ENCODE measurements around the gene CORO7.
A peak's percentile ranks its signal among the peaks of the same experiment; 100 is the strongest.

The CORO7 gene

DNA sequence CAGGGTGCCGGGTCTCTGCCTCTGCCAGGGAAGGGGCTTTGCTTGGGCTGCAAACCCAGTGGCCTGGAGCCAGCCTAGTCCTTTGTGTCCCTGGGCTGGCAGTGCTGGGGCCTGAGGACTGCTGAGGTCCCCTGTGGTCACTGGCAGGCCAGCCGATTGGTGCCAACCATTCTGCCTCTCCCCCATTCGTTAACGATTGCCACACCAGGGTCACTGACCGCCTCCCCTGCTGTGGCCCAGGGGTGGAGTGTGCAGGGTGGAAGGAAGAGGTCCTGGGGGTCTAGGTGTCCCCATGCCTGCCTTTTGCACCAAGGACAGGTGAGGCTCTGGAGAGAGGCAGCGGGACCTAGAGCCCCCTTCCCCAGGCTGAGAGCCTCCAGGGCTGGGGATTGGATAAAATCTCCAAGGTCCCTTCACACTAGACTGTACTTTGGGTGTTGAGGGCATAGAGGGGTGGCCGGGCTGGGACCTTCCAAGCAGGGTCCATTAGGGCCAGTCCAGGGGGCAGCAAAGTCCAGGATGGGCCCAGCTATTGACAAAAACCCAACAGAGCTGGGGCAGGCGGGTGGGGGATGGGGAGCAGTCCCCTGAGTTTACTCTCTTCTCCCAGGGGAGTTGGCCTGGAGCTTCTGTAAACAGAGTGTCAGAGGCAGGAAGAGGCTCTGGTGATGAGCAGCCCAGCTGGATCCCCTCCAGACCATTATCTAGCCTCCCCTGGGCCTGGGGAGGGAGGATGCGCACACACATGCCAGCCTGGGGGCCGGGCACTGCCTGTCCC lies 43.6 kb downstream of the CORO7 start:
- H3K9me3 ChIP-seq: no peaks in the 10 kb centered on the region
- H3K27me3 ChIP-seq: no peaks in the 10 kb centered on the region
- peaks cover 39% of the 10 kb centered on the region for H3K4me1 ChIP-seq
- H3K36me3 ChIP-seq: no peaks in the 10 kb centered on the region
- TF ChIP-seq, protein P1, sequence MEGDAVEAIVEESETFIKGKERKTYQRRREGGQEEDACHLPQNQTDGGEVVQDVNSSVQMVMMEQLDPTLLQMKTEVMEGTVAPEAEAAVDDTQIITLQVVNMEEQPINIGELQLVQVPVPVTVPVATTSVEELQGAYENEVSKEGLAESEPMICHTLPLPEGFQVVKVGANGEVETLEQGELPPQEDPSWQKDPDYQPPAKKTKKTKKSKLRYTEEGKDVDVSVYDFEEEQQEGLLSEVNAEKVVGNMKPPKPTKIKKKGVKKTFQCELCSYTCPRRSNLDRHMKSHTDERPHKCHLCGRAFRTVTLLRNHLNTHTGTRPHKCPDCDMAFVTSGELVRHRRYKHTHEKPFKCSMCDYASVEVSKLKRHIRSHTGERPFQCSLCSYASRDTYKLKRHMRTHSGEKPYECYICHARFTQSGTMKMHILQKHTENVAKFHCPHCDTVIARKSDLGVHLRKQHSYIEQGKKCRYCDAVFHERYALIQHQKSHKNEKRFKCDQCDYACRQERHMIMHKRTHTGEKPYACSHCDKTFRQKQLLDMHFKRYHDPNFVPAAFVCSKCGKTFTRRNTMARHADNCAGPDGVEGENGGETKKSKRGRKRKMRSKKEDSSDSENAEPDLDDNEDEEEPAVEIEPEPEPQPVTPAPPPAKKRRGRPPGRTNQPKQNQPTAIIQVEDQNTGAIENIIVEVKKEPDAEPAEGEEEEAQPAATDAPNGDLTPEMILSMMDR (IDR thresholded peaks at IDR 0.05; ENCODE audit: low read depth, low read length): no peak
- peak overlapping the region; percentile 92 for H3K4me3 ChIP-seq (ENCODE audit: low read depth, low read length)
- DNase-seq: peak; percentile 91

DNA sequence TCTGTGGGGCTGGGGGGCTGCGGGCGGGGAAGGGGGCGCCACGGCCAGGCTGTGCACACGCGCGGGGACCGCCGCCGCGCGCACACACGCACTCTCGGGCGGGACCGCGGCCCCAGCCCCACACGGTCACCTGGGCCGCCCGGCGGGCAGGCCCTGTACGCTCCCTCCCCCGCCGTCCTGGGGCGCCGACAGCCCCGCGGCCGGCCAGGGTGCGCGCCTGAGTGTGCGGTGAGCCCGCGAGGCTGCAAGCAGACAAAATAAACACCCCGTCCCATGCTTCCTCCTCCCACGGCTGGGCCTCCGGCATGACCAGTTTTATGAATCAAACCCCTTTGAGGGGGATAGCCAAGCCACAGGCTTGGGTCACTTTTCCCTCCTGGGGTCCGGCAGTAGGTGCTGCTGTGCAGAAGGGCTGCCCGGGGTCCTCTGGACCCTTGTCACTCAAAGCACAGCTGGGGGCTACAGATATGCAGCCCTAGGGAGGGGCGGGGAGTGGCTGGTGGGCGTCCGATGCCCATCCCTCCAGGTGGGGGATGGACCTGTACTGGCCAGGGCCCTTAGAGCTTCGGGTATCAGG lies 44.3 kb downstream of the CORO7 start:
- H3K4me1 ChIP-seq: peaks cover 39% of the 10 kb centered on the region
- H3K36me3 ChIP-seq: no peaks in the 10 kb centered on the region
- DNase-seq: peak; percentile 38
- peak overlapping the region; percentile 92 for H3K4me3 ChIP-seq (ENCODE audit: low read depth, low read length)
- H3K27me3 ChIP-seq: no peaks in the 10 kb centered on the region
- H3K9me3 ChIP-seq: no peaks in the 10 kb centered on the region
- TF ChIP-seq, protein P1 (IDR thresholded peaks at IDR 0.05; ENCODE audit: low read depth, low read length): no peak

GRCh38 chr16:4371357-4372000 lies 44.9 kb downstream of the CORO7 start, which contains the start of gene VASN:
TSS of gene VASN (plus strand) at chr16:4371848. CDS start at chr16:4380878, 9,030 bp downstream.
- DNase-seq: peak; percentile 88
- Histone ChIP-seq H3K36me3 (no peaks in the 10 kb centered on the region), H3K4me3 (ENCODE audit: low read depth, low read length) (peak within 1 kb of the TSS; percentile 92), H3K27me3 (no peaks in the 10 kb centered on the region), H3K9me3 (no peaks in the 10 kb centered on the region), H3K4me1 (peaks cover 35% of the 10 kb centered on the region)
- TF ChIP-seq, protein P1 (IDR thresholded peaks at IDR 0.05; ENCODE audit: low read depth, low read length): no peak

GRCh38 chr16:4370570-4371356 lies 45.6 kb downstream of the CORO7 start:
- Histone ChIP-seq H3K4me1 (peaks cover 29% of the 10 kb centered on the region), H3K27me3 (no peaks in the 10 kb centered on the region), H3K36me3 (no peaks in the 10 kb centered on the region), H3K9me3 (no peaks in the 10 kb centered on the region), H3K4me3 (ENCODE audit: low read depth, low read length) (no peak overlapping the region; the same call in 1 of the 2 replicates)
- DNase-seq: peak; percentile 13
- TF ChIP-seq, protein P1 (IDR thresholded peaks at IDR 0.05; ENCODE audit: low read depth, low read length): no peak

DNA sequence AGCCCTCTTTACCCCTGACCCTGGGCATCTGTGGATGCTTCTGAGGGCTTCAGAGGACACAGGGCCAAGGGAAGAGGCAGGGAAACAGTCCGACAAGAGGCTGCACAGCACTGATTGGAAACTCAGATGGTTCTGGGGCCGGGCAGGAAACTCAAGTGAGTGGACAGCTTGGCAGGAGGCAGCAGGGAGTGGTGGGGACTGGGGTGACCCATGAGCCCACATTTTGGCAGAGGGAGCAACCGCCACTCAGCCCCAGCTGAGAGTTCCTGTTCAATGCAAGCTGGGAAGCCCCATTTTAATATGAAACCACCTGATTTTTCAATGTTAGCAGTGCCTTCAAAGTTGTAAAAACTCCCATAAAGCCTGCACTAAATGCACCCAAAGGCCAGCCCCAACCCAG lies 46.2 kb downstream of the CORO7 start:
- H3K4me1 ChIP-seq: peaks cover 28% of the 10 kb centered on the region
- no peak for DNase-seq
- H3K36me3 ChIP-seq: no peaks in the 10 kb centered on the region
- H3K9me3 ChIP-seq: no peaks in the 10 kb centered on the region
- H3K27me3 ChIP-seq: no peaks in the 10 kb centered on the region
- TF ChIP-seq, protein P1 (IDR thresholded peaks at IDR 0.05; ENCODE audit: low read depth, low read length): no peak
- no peak overlapping the region for H3K4me3 ChIP-seq (ENCODE audit: low read depth, low read length)
